ENCODE data around the gene TXNDC15. TPM values are rescaled to one million over a fixed set of nuclear protein-coding genes. Genes with fewer than 3 reads are reported as not detected.

The TXNDC15 gene
- total and polyA plus RNA-seq, 2 of the 13 experiments (the other 11 are each of a cell fraction or from before 2014, with no cell fraction given) = 22.2 to 49.9 TPM

DNA sequence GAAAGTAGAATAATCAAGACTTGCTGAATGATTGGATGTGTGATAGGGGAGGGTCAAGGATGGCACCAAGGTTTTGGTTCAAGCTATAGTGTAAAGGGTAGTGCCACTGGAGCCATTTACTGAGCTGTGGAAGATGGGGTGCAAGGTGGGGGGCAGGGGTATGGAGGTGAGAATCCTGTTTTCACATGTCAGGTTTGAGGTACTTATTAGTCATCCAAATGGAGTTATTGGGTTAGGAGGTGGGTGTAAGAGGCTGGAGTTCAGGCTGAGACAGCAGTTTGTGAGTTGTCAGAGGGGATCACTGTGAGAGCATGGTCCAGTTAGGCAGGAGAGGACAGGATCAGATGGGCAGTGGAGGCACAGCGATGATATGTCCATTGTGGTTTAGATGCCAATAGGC lies 39.6 kb downstream of the TXNDC15 start:
- H3K27ac ChIP-seq (ENCODE audit: extremely low read length, insufficient read depth, low read length) = no peak overlapping the region
- intact Hi-C loops (cut with micrococcal nuclease; ENCODE audit: unreplicated experiment) = no loop called here
- no peak overlapping the region for H3K4me2 ChIP-seq (ENCODE audit: low read depth, low read length)
- in situ Hi-C loops (cut with HindIII; ENCODE audit: extremely low pct_ligation_motif_present, low pct_unique_long_range_greater_than_20kb) = no loop called here
- peaks cover 4 to 40% of the 10 kb centered on the region in 2 experiments; a peak in 4 of 5 replicates for H3K36me3 ChIP-seq (replicated peaks in 1 of 2; ENCODE audit: control insufficient read depth in 1 of 2, insufficient read depth in 2 of 2, low read length in 2 of 2)
- FAIRE-seq = no peak
- no peak for ATAC-seq
- CTCF ChIA-PET (ENCODE audit: low intra/inter-chr PET ratio, low total read pairs) = no interaction called here
- WGBS (ENCODE audit: low lambda C conversion rate) = 100% methylated on average over 1 of the region's 1 CpG
- no peaks in the 10 kb centered on the region for H3K27me3 ChIP-seq (ENCODE audit: control insufficient read depth in 1 of 2, insufficient read depth in 2 of 2, low read length in 2 of 2)
- DNase-seq (ENCODE audit: low spot score) = no peak
- H3K9ac ChIP-seq (ENCODE audit: insufficient read depth, low read depth, low read length) = no peak overlapping the region
- no peaks in the 10 kb centered on the region for H4K20me1 ChIP-seq (ENCODE audit: insufficient read depth, low read length)
- no peaks in the 10 kb centered on the region for H3K79me2 ChIP-seq (ENCODE audit: insufficient read depth, low read length)
- POLR2A ChIA-PET = interaction anchor here (1.2 kb wide), 2 partner anchors 9 kb away, joined by 3 to 4 read pairs; partner anchors contain the start of gene PCBD2
- no peaks in the 10 kb centered on the region for H3K9me3 ChIP-seq (ENCODE audit: low read length)
- no peak overlapping the region for H3K4me3 ChIP-seq (replicated peaks in 1 of 3; ENCODE audit: insufficient read depth in 1 of 3, low read depth in 2 of 3, low read length in 3 of 3)
- TF ChIP-seq, protein P1, sequence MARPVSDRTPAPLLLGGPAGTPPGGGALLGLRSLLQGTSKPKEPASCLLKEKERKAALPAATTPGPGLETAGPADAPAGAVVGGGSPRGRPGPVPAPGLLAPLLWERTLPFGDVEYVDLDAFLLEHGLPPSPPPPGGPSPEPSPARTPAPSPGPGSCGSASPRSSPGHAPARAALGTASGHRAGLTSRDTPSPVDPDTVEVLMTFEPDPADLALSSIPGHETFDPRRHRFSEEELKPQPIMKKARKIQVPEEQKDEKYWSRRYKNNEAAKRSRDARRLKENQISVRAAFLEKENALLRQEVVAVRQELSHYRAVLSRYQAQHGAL (CRISPR knock-in tag; IDR thresholded peaks at IDR 0.05; ENCODE audit: not compliant biosample characterization) = no peak
- TF ChIP-seq ZNF383 (CRISPR knock-in tag; IDR thresholded peaks at IDR 0.05; ENCODE audit: borderline replicate concordance) (no peak), ZNF75D (CRISPR knock-in tag; IDR thresholded peaks at IDR 0.05; ENCODE audit: borderline replicate concordance) (no peak), ZNF136 (CRISPR knock-in tag; IDR thresholded peaks at IDR 0.05; ENCODE audit: low read depth) (no peak), ZKSCAN8 (CRISPR knock-in tag; IDR thresholded peaks at IDR 0.05; ENCODE audit: borderline replicate concordance) (no peak), NR2F6 (IDR thresholded peaks at IDR 0.05) (no peak), NR2F6 (CRISPR knock-in tag; IDR thresholded peaks at IDR 0.05) (no peak), HNF4A (CRISPR knock-in tag; IDR thresholded peaks at IDR 0.05) (no peak), ZNF367 (CRISPR knock-in tag; IDR thresholded peaks at IDR 0.05; ENCODE audit: borderline replicate concordance) (no peak), KLF13 (CRISPR knock-in tag; IDR thresholded peaks at IDR 0.05) (no peak), NFRKB (IDR thresholded peaks at IDR 0.05) (no peak), TFDP1 (CRISPR knock-in tag; IDR thresholded peaks at IDR 0.05; ENCODE audit: borderline replicate concordance) (no peak), SIX4 (CRISPR knock-in tag; IDR thresholded peaks at IDR 0.05) (no peak), ZNF749 (CRISPR knock-in tag; IDR thresholded peaks at IDR 0.05; ENCODE audit: borderline replicate concordance) (no peak)
- H3K4me1 ChIP-seq (ENCODE audit: insufficient read depth, low read length) = peaks cover 14% of the 10 kb centered on the region
- no peak overlapping the region for H2AFZ ChIP-seq (ENCODE audit: low read length)
- no TSS peak for BruUV-seq (replicated peaks)

Measured in HepG2 (cell line).